ENCODE results near the gene STAT6. TPM values are rescaled to one million over a fixed set of nuclear protein-coding genes. Genes with fewer than 3 reads are reported as not detected.
"Not testable (repeated sequence)": the region's sequence is repeated elsewhere in the genome, so short reads cannot be mapped to it uniquely, and the experiment has no call there.

STAT6 gene
- polyA plus RNA-seq, 10 donors = 32.6 to 53.5 (median 40.8) TPM

GRCh38 chr12:57090490-57090889 is 20.7 kb downstream of the STAT6 start:
- no peak for DNase-seq

- DNase-seq = peak; percentile 61 to 90 (median 69)
Measured at GRCh38 chr12:57089271-57090245, 21.6 kb downstream of the STAT6 start.

GRCh38 chr12:57088354-57089270 is 22.6 kb downstream of the STAT6 start, which contains the start of gene NAB2:
Gene NAB2 (plus strand): TSS chr12:57089114. CDS start chr12:57089272, 158 bp downstream.
- DNase-seq = peak; percentile 95 to 98 (median 97)

- DNase-seq = peak; percentile 94 to 98 (median 97)
Measured at GRCh38 chr12:57087691-57088353, 23.3 kb downstream of the STAT6 start.

GRCh38 chr12:57087010-57087690 is 24.0 kb downstream of the STAT6 start:
- peak; percentile 90 to 94 (median 91) for DNase-seq

GRCh38 chr12:57086493-57087009 is 24.6 kb downstream of the STAT6 start:
- DNase-seq = peak; percentile 79 to 91 (median 80)

- peak; percentile 58 to 91 (median 86) for DNase-seq
Measured at GRCh38 chr12:57085999-57086492, 25.1 kb downstream of the STAT6 start.

GRCh38 chr12:57080855-57081254 is 30.3 kb downstream of the STAT6 start:
- DNase-seq = no peak

GRCh38 chr12:57079821-57080220 is 31.3 kb downstream of the STAT6 start:
- DNase-seq = no peak

GRCh38 chr12:57078519-57079404 is 32.4 kb downstream of the STAT6 start, which contains the start of gene NEMP1:
Gene NEMP1 (minus strand): TSS chr12:57078791. CDS start chr12:57078745, 46 bp downstream.
- peak; percentile 99 to 100 (median 100) for DNase-seq

- not testable (repeated sequence) for DNase-seq
Measured at GRCh38 chr12:57073566-57074450, 37.4 kb downstream of the STAT6 start.

- DNase-seq = no peak
Measured at GRCh38 chr12:57072661-57073060, 38.5 kb downstream of the STAT6 start.

- DNase-seq = peak; percentile 78 to 88 (median 78)
Measured at GRCh38 chr12:57069523-57069922, 41.6 kb downstream of the STAT6 start.

GRCh38 chr12:57066245-57066644 is 44.9 kb downstream of the STAT6 start:
- DNase-seq = no peak

- DNase-seq = no peak
Measured at GRCh38 chr12:57063991-57064685, 47.0 kb downstream of the STAT6 start.

- no peak for DNase-seq
Measured at GRCh38 chr12:57058454-57058853, 52.7 kb downstream of the STAT6 start.

- no peak for DNase-seq
Measured at GRCh38 chr12:57057067-57057751, 54.0 kb downstream of the STAT6 start.
